GM10266 (cell line): ENCODE measurements around the gene SHC3.

Experiments used
- DNase-seq: peaks from one replicate; pipeline ENCODE4 v3.0.0; 2012; ENCODE audit errors: extremely low spot score
- CTCF ChIP-seq: IDR thresholded peaks from 2 replicates; pipeline ENCODE4 v1.5.1; 2012; ENCODE audit warnings: mild to moderate bottlenecking, low read depth; ENCODE audit not compliant: control insufficient read depth, insufficient read depth; ENCODE audit errors: missing control alignments

The SHC3 gene

GRCh38 chr9:88959727-88960469 is 218.7 kb downstream of the SHC3 start:
- no peak for TF ChIP-seq CTCF
- DNase-seq = no peak

- TF ChIP-seq CTCF = no peak
- DNase-seq = no peak
Measured at GRCh38 chr9:88957526-88957925, 221.1 kb downstream of the SHC3 start.
